Endothelial cell of umbilical vein (primary cell): ENCODE measurements around the gene EIF5B. TPM values are rescaled to one million over a fixed set of nuclear protein-coding genes. Genes with fewer than 3 reads are reported as not detected.

ENCODE experiments used
- BruUV-seq: library from RNA; stranded (reverse); fragments of 400-500 nt; replicated peaks from 2 replicates; lab custom pipeline; 2021; lab: Mats Ljungman, UMichigan
- CTCF ChIA-PET: fragments of 300-600, 350-600 bp; sonication (Branson Sonifier 250); formaldehyde crosslinking; loops from one replicate; lab custom pipeline; 2021; ENCODE audit warnings: antibody characterized with exemption, inconsistent platforms; lab: Charles Lee
- POLR2A ChIA-PET: fragments of 300-600, 350-600 bp; sonication (Branson Sonifier 250); formaldehyde crosslinking; loops from one replicate; lab custom pipeline; 2021; ENCODE audit warnings: antibody characterized with exemption, inconsistent platforms; lab: Charles Lee
- DNase-seq: peaks from one replicate; pipeline ENCODE4 v3.0.0-alpha.2; 2011; ENCODE audit warnings: low read depth, low spot score
- FAIRE-seq: peaks from 2 replicates; lab custom pipeline; 2011; peaks lifted over from hg19 to GRCh38; lab: Jason Lieb, UNC
- H2AFZ ChIP-seq: 2 replicates; pipeline ENCODE4 v1.6.0; 2012; ENCODE audit warnings: low read depth, low read length, control low read depth, inconsistent platforms
- H3K27ac ChIP-seq: 2 replicates; pipeline ENCODE4 v1.5.1; 2011; ENCODE audit warnings: low read depth, mild to moderate bottlenecking, control low read depth, low read length, moderate library complexity; ENCODE audit not compliant: insufficient read depth
- H3K27me3 ChIP-seq, 2 experiments: 2 replicates each; pipeline versions ENCODE4 v1.6.0 to v1.6.1; 2011; ENCODE audit warnings: low read length in 2 of 2, mixed read lengths in 1 of 2; ENCODE audit not compliant: control insufficient read depth in 2 of 2, insufficient read depth in 2 of 2
- H3K36me3 ChIP-seq, 2 experiments: 2 replicates in 1 of 2; 3 replicates in 1 of 2; pipeline ENCODE4 v1.5.1; 2011; ENCODE audit warnings: low read length in 2 of 2, mild to moderate bottlenecking in 1 of 2, moderate library complexity in 1 of 2; ENCODE audit not compliant: control insufficient read depth in 2 of 2, insufficient read depth in 2 of 2; ENCODE audit errors: extremely low read depth in 1 of 2
- H3K4me1 ChIP-seq: 3 replicates; pipeline ENCODE4 v1.5.1; 2011; ENCODE audit warnings: mild to moderate bottlenecking, low read length; ENCODE audit not compliant: control insufficient read depth, insufficient read depth; ENCODE audit errors: extremely low read depth
- H3K4me2 ChIP-seq: 2 replicates; pipeline ENCODE4 v1.6.1; 2011; ENCODE audit warnings: low read length, control low read depth, mixed read lengths; ENCODE audit not compliant: insufficient read depth
- H3K4me3 ChIP-seq, 3 experiments: fragments of 200-600 bp in 1 of 3; sonication (generic), shearing (Covaris generic) in 1 of 3; replicated peaks in 1 of 3; 2 replicates each; pipeline ENCODE4 v1.5.1; 2011 to 2016; ENCODE audit warnings: control low read depth in 3 of 3, low read length in 3 of 3, mild to moderate bottlenecking in 2 of 3, inconsistent platforms in 1 of 3, low read depth in 1 of 3, moderate library complexity in 1 of 3; ENCODE audit not compliant: insufficient read depth in 1 of 3
- H3K79me2 ChIP-seq: 2 replicates; pipeline ENCODE4 v1.6.0; 2012; ENCODE audit warnings: low read length, inconsistent platforms; ENCODE audit not compliant: control insufficient read depth, insufficient read depth
- H3K9ac ChIP-seq: replicated peaks from 2 replicates; pipeline ENCODE3; 2011; ENCODE audit warnings: low read length, control low read depth; ENCODE audit not compliant: insufficient read depth; ENCODE audit errors: extremely low read depth
- H3K9me1 ChIP-seq: replicated peaks from 3 replicates; pipeline ENCODE4 v1.6.0; 2011; ENCODE audit warnings: mild to moderate bottlenecking, low read length; ENCODE audit not compliant: control insufficient read depth, insufficient read depth; ENCODE audit errors: extremely low read depth
- H3K9me3 ChIP-seq: replicated peaks from 2 replicates; pipeline ENCODE4 v1.5.1; 2012; ENCODE audit warnings: low read length, inconsistent platforms; ENCODE audit not compliant: control insufficient read depth, insufficient read depth
- H4K20me1 ChIP-seq: replicated peaks from 2 replicates; pipeline ENCODE3; 2011; ENCODE audit warnings: mild to moderate bottlenecking, low read length; ENCODE audit not compliant: control insufficient read depth, insufficient read depth; ENCODE audit errors: extremely low read depth
- CTCF ChIP-seq, 2 donors: IDR thresholded peaks; 1 replicate in 1 of 2; 2 replicates in 1 of 2; pipeline ENCODE4 v1.5.1; 2011; ENCODE audit warnings: low read length in 2 of 2, mild to moderate bottlenecking in 2 of 2, moderate library complexity in 2 of 2, control low read depth in 1 of 2, inconsistent platforms in 1 of 2, low read depth in 1 of 2; ENCODE audit not compliant: insufficient read depth in 1 of 2; ENCODE audit errors: extremely low read depth in 1 of 2
- EZH2 ChIP-seq: IDR thresholded peaks from 2 replicates; pipeline ENCODE4 v1.6.1; 2012; ENCODE audit warnings: borderline replicate concordance, low read depth, mild to moderate bottlenecking, moderate library complexity, low read length, inconsistent platforms; ENCODE audit not compliant: severe bottlenecking
- FOS ChIP-seq: IDR thresholded peaks from 2 replicates; pipeline ENCODE4 v1.6.1; 2011; ENCODE audit warnings: mild to moderate bottlenecking, low read length, moderate library complexity, borderline replicate concordance; ENCODE audit not compliant: insufficient read depth
- GATA2 ChIP-seq: IDR thresholded peaks from 2 replicates; pipeline ENCODE4 v1.7.0; 2011; ENCODE audit warnings: low read depth, mild to moderate bottlenecking, moderate library complexity, mixed read lengths, low read length; ENCODE audit not compliant: insufficient read length, insufficient read depth
- JUN ChIP-seq: IDR thresholded peaks from 2 replicates; pipeline ENCODE4 v1.6.1; 2011; ENCODE audit warnings: borderline replicate concordance, low read depth; ENCODE audit not compliant: insufficient read length, insufficient read depth
- MAX ChIP-seq: IDR thresholded peaks from 2 replicates; pipeline ENCODE4 v1.6.1; 2011; ENCODE audit not compliant: insufficient read depth, insufficient read length
- MYC ChIP-seq: IDR thresholded peaks from one replicate; pipeline ENCODE4 v1.6.1; 2011; ENCODE audit warnings: mild to moderate bottlenecking, low read depth, low read length
- POLR2A ChIP-seq: IDR thresholded peaks from 2 replicates; pipeline ENCODE4 v1.6.1; 2012; ENCODE audit warnings: low read depth, mild to moderate bottlenecking, control low read depth, low read length
- POLR2AphosphoS5 ChIP-seq: IDR thresholded peaks from 2 replicates; pipeline ENCODE4 v1.6.1; 2012; ENCODE audit warnings: low read depth, mild to moderate bottlenecking, control low read depth, low read length, moderate library complexity; ENCODE audit not compliant: insufficient read depth
- dilution Hi-C: fragments of 300-500 bp; cut with MboI; formaldehyde crosslinking; loops from one replicate; pipeline ENCODE4 v1.15.0; 2019; ENCODE audit warnings: low sequenced_read_pairs; ENCODE audit not compliant: extremely low pct_ligation_motif_present
- intact Hi-C: fragments of 100-400 bp; cut with micrococcal nuclease; formaldehyde crosslinking; loops from one replicate; pipeline ENCODE4 v1.10.0; 2022
- polyA plus RNA-seq, 4 experiments: library from polyadenylated mRNA; depleted of rRNA in 3 of 4; stranded (reverse) in 3 of 4; unstranded in 1 of 4; fragments of >200 nt; gene quantifications; 2 replicates each; pipeline versions ENCODE4 v1.2.1 to v1.2.3, GENCODE V29; 2011 to 2012; ENCODE audit warnings: missing spikeins in 1 of 4
- total RNA-seq: library from RNA; stranded (reverse); gene quantifications from 2 replicates; pipeline ENCODE4 v1.2.3, GENCODE V29; 2021

The EIF5B gene
- total and polyA plus RNA-seq, 2 donors (not counting 3 experiments of a cell fraction or from before 2014, with no cell fraction given) = 10.1 to 54.5 TPM

- Histone ChIP-seq H3K4me3 (no peak overlapping the region), H3K27ac (no peak overlapping the region), H3K27me3 (no peaks in the 10 kb centered on the region), H3K79me2 (no peaks in the 10 kb centered on the region), H3K9me1 (no peaks in the 10 kb centered on the region), H3K9ac (no peak overlapping the region), H3K4me2 (no peak overlapping the region), H2AFZ (no peak overlapping the region), H3K36me3 (peaks cover 23 to 26% of the 10 kb centered on the region in 2 experiments), H4K20me1 (no peaks in the 10 kb centered on the region), H3K9me3 (no peaks in the 10 kb centered on the region), H3K4me1 (no peaks in the 10 kb centered on the region)
- ChIA-PET CTCF (no interaction called here), POLR2A (no interaction called here)
- DNase-seq (no peak), FAIRE-seq (no peak)
- dilution Hi-C loops (no loop called here), intact Hi-C loops (no loop called here)
- no TSS peak for BruUV-seq
- TF ChIP-seq GATA2 (no peak), EZH2 (no peak), POLR2A (no peak), POLR2AphosphoS5 (no peak), MYC (no peak), CTCF (IDR thresholded peaks at IDR 0.05; ENCODE audit: extremely low read depth in 1 of 2, insufficient read depth in 1 of 2, low read depth in 1 of 2, low read length in 2 of 2) (no peak)
These were observed 73.1 kb downstream of the EIF5B start for GRCh38 chr2:99410276-99410675.

- CTCF ChIA-PET = no interaction called here
These were observed 77.4 kb downstream of the EIF5B start for GRCh38 chr2:99414566-99414965.

More at GRCh38 chr2:99414566-99414965, 77.4 kb downstream of the EIF5B start:
- DNase-seq = no peak
- Histone ChIP-seq H3K79me2 (no peaks in the 10 kb centered on the region), H3K9me1 (no peaks in the 10 kb centered on the region), H2AFZ (no peak overlapping the region), H3K4me2 (no peak overlapping the region), H3K36me3 (peaks cover 25% of the 10 kb centered on the region in 2 experiments), H3K9ac (no peak overlapping the region), H3K9me3 (no peaks in the 10 kb centered on the region), H3K4me1 (no peaks in the 10 kb centered on the region), H3K4me3 (no peak overlapping the region), H3K27ac (no peak overlapping the region), H4K20me1 (no peaks in the 10 kb centered on the region), H3K27me3 (no peaks in the 10 kb centered on the region)
- intact Hi-C loops (no loop called here), dilution Hi-C loops (no loop called here)
- no peak for TF ChIP-seq GATA2
- TF ChIP-seq EZH2 = no peak
- TF ChIP-seq MYC = no peak
- TF ChIP-seq POLR2AphosphoS5 = no peak
- TF ChIP-seq FOS = no peak
- no peak for TF ChIP-seq POLR2A
- TF ChIP-seq MAX = no peak
- no peak for TF ChIP-seq CTCF (IDR thresholded peaks at IDR 0.05; ENCODE audit: extremely low read depth in 1 of 2, insufficient read depth in 1 of 2, low read depth in 1 of 2, low read length in 2 of 2)
- TF ChIP-seq JUN = no peak
- POLR2A ChIA-PET = interaction anchor here (0.7 kb wide), 1 partner anchor 37 kb away, joined by 4 read pairs; no protein-coding TSS in a partner anchor
- no TSS peak for BruUV-seq
- FAIRE-seq = no peak
